Measurements from ENCODE around the gene HOXD1. TPM values are rescaled to one million over a fixed set of nuclear protein-coding genes. Genes with fewer than 3 reads are reported as not detected.

Gene HOXD1
- total RNA-seq, 2 donors from 2014 or later = 0.18 TPM

DNA sequence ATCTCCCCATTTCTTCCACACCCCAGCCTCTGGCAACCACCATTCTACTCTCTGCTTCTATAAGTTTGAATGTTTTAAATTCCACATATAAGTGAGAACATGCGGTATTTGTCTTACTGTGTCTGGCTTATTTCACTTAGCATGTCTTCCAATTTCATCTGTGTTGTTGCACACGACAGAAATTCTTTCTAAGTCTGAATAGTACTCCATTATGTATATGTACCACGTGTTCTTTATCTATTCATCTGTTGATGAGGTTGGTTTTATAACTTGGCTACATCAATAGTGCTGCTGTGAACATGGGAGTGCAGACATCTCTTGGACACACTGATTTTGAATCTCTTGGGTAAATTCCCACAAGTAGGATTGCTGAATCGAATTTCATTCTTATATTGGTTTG is 49.0 kb downstream of the HOXD1 start:
- no peak overlapping the region for H3K9ac ChIP-seq (ENCODE audit: extremely low read depth, low read length, poor library complexity, severe bottlenecking)
- DNase-seq = no peak
- Mint-ChIP-seq H3K27ac (no peak overlapping the region), H3K27me3 (ENCODE audit: insufficient read depth) (peaks cover 8% of the 10 kb centered on the region), H3K36me3 (ENCODE audit: low read depth) (no peaks in the 10 kb centered on the region), H3K9me3 (no peaks in the 10 kb centered on the region), H3K4me1 (no peaks in the 10 kb centered on the region), H3K4me3 (no peak overlapping the region)
- H3K4me1 ChIP-seq (ENCODE audit: control insufficient read depth, insufficient read depth, low read length) = no peaks in the 10 kb centered on the region
- H3K4me3 ChIP-seq (ENCODE audit: low read length) = no peak overlapping the region
- TF ChIP-seq, protein P1, sequence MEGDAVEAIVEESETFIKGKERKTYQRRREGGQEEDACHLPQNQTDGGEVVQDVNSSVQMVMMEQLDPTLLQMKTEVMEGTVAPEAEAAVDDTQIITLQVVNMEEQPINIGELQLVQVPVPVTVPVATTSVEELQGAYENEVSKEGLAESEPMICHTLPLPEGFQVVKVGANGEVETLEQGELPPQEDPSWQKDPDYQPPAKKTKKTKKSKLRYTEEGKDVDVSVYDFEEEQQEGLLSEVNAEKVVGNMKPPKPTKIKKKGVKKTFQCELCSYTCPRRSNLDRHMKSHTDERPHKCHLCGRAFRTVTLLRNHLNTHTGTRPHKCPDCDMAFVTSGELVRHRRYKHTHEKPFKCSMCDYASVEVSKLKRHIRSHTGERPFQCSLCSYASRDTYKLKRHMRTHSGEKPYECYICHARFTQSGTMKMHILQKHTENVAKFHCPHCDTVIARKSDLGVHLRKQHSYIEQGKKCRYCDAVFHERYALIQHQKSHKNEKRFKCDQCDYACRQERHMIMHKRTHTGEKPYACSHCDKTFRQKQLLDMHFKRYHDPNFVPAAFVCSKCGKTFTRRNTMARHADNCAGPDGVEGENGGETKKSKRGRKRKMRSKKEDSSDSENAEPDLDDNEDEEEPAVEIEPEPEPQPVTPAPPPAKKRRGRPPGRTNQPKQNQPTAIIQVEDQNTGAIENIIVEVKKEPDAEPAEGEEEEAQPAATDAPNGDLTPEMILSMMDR (conservative IDR thresholded peaks at IDR 0.05) = no peak
- no peaks in the 10 kb centered on the region for H3K27me3 ChIP-seq (ENCODE audit: control insufficient read depth, insufficient read depth, low read length, poor library complexity, severe bottlenecking)
- 87 to 100% methylated on average over 2 to 4 of the region's 4 CpGs for WGBS, 2 experiments (ENCODE audit: insufficient coverage in 1 of 2, insufficient read length in 1 of 2)
- H3K36me3 ChIP-seq (ENCODE audit: control insufficient read depth, insufficient read depth, low read length) = no peaks in the 10 kb centered on the region
- H3K9me3 ChIP-seq (ENCODE audit: control insufficient read depth, low read length) = no peaks in the 10 kb centered on the region
- H3K27ac ChIP-seq (ENCODE audit: low read depth, low read length) = no peak overlapping the region

DNA sequence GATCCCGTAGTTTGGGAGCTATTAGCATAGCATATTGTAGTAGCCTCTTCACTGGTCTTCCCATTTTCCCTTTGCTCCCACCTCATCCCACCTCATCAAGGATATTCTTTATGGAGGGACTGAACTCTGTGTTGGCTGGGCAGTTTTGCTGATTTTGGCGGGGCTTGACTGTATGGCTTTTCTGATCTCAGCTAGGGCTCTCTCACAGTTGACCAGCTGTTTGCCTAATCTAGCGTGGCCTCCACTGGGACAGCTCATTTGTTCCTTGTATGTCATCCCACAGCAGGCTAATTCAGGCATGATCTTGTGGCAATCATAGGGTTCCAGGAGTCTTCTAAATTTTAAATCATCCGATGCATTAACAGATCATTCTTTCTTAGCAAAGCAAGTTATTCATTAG is 50.6 kb downstream of the HOXD1 start:
- Histone ChIP-seq H3K27ac (ENCODE audit: low read depth, low read length) (no peak overlapping the region), H3K4me1 (ENCODE audit: control insufficient read depth, insufficient read depth, low read length) (no peaks in the 10 kb centered on the region), H3K4me3 (ENCODE audit: low read length) (no peak overlapping the region), H3K36me3 (ENCODE audit: control insufficient read depth, insufficient read depth, low read length) (no peaks in the 10 kb centered on the region), H3K27me3 (ENCODE audit: control insufficient read depth, insufficient read depth, low read length, poor library complexity, severe bottlenecking) (no peaks in the 10 kb centered on the region), H3K9ac (ENCODE audit: extremely low read depth, low read length, poor library complexity, severe bottlenecking) (no peak overlapping the region), H3K9me3 (ENCODE audit: control insufficient read depth, low read length) (no peaks in the 10 kb centered on the region)
- H3K27ac Mint-ChIP-seq = no peak overlapping the region
- 90 to 94% methylated on average over 2 to 4 of the region's 4 CpGs for WGBS, 2 experiments (ENCODE audit: insufficient coverage in 1 of 2, insufficient read length in 1 of 2)
- DNase-seq = no peak
- no peaks in the 10 kb centered on the region for H3K9me3 Mint-ChIP-seq
- H3K27me3 Mint-ChIP-seq (ENCODE audit: insufficient read depth) = peaks cover 8% of the 10 kb centered on the region
- H3K36me3 Mint-ChIP-seq (ENCODE audit: low read depth) = no peaks in the 10 kb centered on the region
- H3K4me1 Mint-ChIP-seq = no peaks in the 10 kb centered on the region
- no peak overlapping the region for H3K4me3 Mint-ChIP-seq
- TF ChIP-seq, protein P1 (conservative IDR thresholded peaks at IDR 0.05) = no peak

DNA sequence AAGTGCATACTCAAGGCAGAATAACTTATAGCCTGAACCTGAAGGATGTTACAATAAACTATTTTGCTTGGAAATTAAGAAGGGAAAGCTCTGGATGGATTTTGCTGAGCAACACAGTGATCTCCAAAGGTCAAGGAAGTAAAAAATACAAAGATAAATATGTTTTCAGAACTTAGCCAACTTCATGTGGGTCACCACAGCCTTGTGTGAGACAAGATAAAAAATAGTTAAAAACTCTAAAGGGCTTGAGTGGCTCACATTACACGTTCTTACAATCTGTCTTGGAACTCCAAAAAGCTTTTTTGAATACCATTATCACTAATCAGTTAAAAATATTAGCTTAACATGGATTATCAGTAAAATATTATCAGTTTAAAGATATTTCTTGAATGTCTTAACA is 51.8 kb downstream of the HOXD1 start:
- Histone ChIP-seq H3K27me3 (ENCODE audit: control insufficient read depth, insufficient read depth, low read length, poor library complexity, severe bottlenecking) (no peaks in the 10 kb centered on the region), H3K9me3 (ENCODE audit: control insufficient read depth, low read length) (no peaks in the 10 kb centered on the region), H3K9ac (ENCODE audit: extremely low read depth, low read length, poor library complexity, severe bottlenecking) (no peak overlapping the region), H3K4me1 (ENCODE audit: control insufficient read depth, insufficient read depth, low read length) (no peaks in the 10 kb centered on the region), H3K4me3 (ENCODE audit: low read length) (no peak overlapping the region), H3K36me3 (ENCODE audit: control insufficient read depth, insufficient read depth, low read length) (no peaks in the 10 kb centered on the region), H3K27ac (ENCODE audit: low read depth, low read length) (no peak overlapping the region)
- no peak for DNase-seq
- Mint-ChIP-seq H3K9me3 (no peaks in the 10 kb centered on the region), H3K27ac (no peak overlapping the region), H3K27me3 (ENCODE audit: insufficient read depth) (peaks cover 2% of the 10 kb centered on the region), H3K4me3 (no peak overlapping the region), H3K4me1 (no peaks in the 10 kb centered on the region), H3K36me3 (ENCODE audit: low read depth) (no peaks in the 10 kb centered on the region)
- 69% methylated on average over 1 of the region's 1 CpG; no CpG with 5 or more reads in 1 of the 2 experiments for WGBS, 2 experiments (ENCODE audit: insufficient coverage in 1 of 2, insufficient read length in 1 of 2)
- TF ChIP-seq, protein P1 (conservative IDR thresholded peaks at IDR 0.05) = no peak

Small RNA genes within 50 kb of the gene (microRNA-seq; reads per million reads assigned to microRNA genes)
- 17.6 reads per million, percentile 54 among the genes with 10 or more reads in this experiment for gene MIR10B (ENCODE audit: borderline microRNAs expressed)

Other genes with a start within 250 kb of the HOXD1 start
- gene LNPK, start 186.4 kb upstream of the HOXD1 start, total RNA-seq = 10 to 100 TPM; 15.0 to 20.2 TPM
- not detected for gene EVX2, start 104.7 kb upstream of the HOXD1 start, total RNA-seq
- under 1 TPM; 0.11 to 0.40 TPM for gene HOXD13, start 95.9 kb upstream of the HOXD1 start, total RNA-seq
- gene HOXD12, start 88.9 kb upstream of the HOXD1 start, total RNA-seq = not detected
- not detected for gene HOXD11, start 81.4 kb upstream of the HOXD1 start, total RNA-seq
- not detected for gene HOXD10, start 71.9 kb upstream of the HOXD1 start, total RNA-seq
- gene HOXD9, start 65.9 kb upstream of the HOXD1 start, total RNA-seq = not detected
- gene HOXD8, start 59.0 kb upstream of the HOXD1 start, total RNA-seq = not detected
- not detected for gene HOXD4, start 37.1 kb upstream of the HOXD1 start, total RNA-seq
- gene HOXD3, start 31.4 kb upstream of the HOXD1 start, total RNA-seq = not detected
- gene MTX2, start 80.8 kb downstream of the HOXD1 start, total RNA-seq = 10 to 100 TPM; 34.1 to 42.3 TPM